OCI-LY1 (cell line): ENCODE data around the gene RNF166.

Experiments
- EZH2 ChIP-seq: fragments of 200-600 bp; sonication (generic), shearing (Covaris generic); IDR thresholded peaks from 2 replicates; pipeline ENCODE4 v1.8.0; 2017; ENCODE audit warnings: borderline replicate concordance, mixed run types, mild to moderate bottlenecking, antibody characterized with exemption, low read length, moderate library complexity, mixed read lengths
- TF ChIP-seq, protein P1 (sequence below): fragments of 200-600 bp; sonication (generic), shearing (Covaris generic); IDR thresholded peaks from 2 replicates; pipeline ENCODE4 v1.5.1; 2017; ENCODE audit warnings: mild to moderate bottlenecking, antibody characterized with exemption, low read length, moderate library complexity, mixed read lengths

DNA sequence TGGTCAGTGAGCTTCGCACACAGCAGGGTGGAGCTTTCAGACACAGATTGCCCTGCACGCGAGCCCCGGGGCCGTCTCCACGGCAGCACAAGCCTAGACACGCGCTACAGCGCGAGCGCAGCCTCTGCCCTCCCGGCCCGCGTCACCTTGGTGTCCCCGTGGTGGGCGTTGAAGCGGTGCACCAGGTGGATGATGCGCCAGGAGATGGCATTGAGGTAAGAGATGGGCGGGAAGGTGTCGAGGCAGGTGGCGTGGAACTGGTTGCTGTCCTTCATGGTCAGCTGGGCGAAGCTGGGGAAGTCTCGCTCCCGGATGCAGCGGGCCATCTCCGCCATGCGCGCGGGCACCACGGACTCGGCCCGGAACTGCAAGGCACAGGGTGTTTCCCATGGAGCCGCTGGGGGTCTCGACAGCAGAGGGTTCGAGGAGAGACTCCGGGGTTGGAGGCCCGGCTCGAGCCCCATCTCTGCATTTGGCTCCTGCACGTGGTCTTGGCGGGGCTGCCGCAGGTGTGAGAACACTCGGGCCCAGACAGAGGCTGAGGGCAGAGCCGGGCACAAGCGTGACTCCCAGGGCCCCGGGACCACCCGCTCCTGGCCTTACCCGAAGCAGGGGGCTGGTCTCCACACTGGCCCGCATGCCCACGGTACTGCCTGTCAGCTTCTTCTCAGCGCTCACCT is 51.0 kb downstream of the RNF166 start:
- TF ChIP-seq, protein P1, sequence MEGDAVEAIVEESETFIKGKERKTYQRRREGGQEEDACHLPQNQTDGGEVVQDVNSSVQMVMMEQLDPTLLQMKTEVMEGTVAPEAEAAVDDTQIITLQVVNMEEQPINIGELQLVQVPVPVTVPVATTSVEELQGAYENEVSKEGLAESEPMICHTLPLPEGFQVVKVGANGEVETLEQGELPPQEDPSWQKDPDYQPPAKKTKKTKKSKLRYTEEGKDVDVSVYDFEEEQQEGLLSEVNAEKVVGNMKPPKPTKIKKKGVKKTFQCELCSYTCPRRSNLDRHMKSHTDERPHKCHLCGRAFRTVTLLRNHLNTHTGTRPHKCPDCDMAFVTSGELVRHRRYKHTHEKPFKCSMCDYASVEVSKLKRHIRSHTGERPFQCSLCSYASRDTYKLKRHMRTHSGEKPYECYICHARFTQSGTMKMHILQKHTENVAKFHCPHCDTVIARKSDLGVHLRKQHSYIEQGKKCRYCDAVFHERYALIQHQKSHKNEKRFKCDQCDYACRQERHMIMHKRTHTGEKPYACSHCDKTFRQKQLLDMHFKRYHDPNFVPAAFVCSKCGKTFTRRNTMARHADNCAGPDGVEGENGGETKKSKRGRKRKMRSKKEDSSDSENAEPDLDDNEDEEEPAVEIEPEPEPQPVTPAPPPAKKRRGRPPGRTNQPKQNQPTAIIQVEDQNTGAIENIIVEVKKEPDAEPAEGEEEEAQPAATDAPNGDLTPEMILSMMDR, result no peak
- no peak for TF ChIP-seq EZH2
